Measurements from ENCODE around the gene CCDC43.
A peak's percentile ranks its signal among the peaks of the same experiment; 100 is the strongest.
"Not testable (repeated sequence)": the region's sequence is repeated elsewhere in the genome, so short reads cannot be mapped to it uniquely, and the experiment has no call there.

The CCDC43 gene, protein sequence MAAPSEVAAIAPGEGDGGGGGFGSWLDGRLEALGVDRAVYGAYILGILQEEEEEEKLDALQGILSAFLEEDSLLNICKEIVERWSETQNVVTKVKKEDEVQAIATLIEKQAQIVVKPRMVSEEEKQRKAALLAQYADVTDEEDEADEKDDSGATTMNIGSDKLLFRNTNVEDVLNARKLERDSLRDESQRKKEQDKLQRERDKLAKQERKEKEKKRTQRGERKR

DNA sequence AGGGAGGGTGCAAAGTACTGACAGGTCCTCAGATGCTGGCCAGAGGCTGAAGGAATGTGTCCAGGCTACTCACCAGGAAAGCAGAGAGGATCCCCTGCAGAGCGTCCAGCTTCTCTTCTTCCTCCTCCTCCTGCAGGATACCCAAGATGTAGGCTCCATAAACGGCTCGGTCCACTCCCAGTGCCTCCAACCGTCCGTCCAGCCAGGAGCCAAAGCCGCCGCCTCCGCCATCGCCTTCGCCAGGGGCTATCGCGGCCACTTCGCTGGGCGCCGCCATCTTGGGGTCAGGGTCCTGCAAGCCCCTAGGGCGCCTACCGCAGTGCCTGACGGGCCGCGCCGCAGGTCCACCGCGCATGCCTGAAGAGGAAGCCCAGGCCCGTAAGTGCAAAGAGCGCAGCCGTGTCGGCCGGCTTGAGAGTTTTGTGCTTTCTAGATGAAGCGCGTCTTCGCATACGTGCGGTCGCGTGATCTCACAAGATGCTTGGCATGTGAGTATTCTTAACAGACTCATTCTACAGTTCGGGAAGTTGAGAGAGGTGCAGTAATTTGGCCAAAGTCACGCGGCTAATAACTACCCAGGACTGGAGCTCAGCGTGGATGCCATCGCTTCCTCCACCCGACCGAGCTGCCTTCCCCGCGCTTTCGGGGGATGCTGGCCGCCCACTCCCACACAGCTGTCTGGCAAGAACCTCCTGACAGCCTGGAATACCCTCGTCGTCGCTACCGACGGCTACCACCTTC, at the start of gene CCDC43:
CCDC43 (minus strand) TSS at position 300 of the 741 bp plus-strand sequence; CDS start at position 277, 23 bp downstream.
- DNase-seq = peak; percentile 97

- DNase-seq = no peak
Measured at GRCh38 chr17:44738214-44738906, 48.8 kb upstream of the CCDC43 start.

DNA sequence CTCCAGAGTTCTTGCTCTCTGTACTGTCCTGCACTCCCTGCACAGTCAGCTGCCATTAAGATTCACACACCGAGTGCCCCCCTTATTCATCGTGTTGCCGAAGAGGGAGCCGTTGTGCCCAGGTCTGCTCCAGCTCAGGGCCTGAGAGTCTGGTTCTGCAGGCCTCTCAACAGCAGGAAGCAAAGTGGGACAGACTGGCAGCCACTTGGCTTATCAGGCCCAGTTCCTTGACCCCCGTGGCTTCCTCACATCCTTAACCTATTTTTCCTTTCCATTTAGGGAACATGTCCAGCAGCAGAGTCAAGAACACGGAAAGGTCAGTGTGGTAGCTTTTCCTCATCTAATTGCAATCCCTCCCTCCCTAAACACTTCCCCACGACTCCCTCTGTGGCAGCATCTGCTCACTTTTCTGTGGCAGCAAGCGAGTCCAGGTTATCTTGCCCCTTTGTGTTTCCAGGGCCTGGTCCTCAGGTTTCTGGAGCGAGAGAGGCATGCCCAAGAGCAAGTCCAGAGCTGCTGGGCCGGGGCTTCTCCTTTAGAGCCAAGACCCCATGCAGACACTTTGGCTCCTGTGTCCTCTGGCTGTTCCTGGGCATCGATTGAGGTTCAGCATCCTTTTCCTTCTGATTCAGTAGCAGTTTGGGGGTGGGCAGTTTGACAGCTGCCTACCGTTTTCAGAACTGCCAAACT, 47.1 kb upstream of the CCDC43 start:
- DNase-seq = no peak

DNA sequence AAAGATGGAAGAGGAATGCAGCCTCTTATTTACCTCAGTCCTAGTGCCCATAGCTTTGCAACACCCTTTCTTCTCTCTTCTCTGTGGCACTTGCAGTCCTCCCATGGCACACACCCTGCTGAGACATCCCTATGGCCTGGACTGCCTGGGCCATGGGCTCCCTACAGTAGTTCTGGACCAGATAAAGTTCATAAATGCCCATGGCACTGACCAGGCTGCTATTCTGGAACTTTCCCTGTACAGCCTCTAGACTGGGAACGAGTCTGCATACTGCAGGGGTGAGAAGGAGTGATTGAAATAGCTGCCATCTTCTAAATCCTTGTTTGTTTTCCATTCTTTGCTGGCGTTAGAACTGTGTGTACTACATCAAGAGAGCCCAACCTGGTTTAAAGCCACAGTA, 44.7 kb upstream of the CCDC43 start:
- no peak for DNase-seq

GRCh38 chr17:44733753-44734152, 44.2 kb upstream of the CCDC43 start:
- peak; percentile 50 for DNase-seq

DNA sequence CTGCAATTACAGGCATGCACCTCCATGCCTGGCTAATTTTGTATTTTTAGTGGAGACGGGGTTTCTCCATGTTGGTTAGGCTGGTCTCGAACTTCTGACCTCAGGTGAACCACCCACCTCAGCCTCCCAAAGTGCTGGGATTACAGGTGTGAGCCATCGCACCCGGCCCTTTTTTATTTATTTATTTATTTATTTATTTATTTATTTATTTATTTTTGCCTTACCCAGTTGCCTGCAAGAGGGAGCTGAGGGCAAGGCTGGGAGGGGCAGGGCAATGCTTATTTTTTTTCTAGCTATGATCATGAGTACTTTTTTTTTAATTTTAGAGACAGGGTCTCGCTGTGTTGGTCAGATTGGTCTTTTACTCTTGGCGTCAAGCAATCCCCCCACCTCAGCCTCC, 36.5 kb upstream of the CCDC43 start:
- DNase-seq = not testable (repeated sequence)

GRCh38 chr17:44722254-44722653, 32.7 kb upstream of the CCDC43 start:
- no peak for DNase-seq

DNA sequence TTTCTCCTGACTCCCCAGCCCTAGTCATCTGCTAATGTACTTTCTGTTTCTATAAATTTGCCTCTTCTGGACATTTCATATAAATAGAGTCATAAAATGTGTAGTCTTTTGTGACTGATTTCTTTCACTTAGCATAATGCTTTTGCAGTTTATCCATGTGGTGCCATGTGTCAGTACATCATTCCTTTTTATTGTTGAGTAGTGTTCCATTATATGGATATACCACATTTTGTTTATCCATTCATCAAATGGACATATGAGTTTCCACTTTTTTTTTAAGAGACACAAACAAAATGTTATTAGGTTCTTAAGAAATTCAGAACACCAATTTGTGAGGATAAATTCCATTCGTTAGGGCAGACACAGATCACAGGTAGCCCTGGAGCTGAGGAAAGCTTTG, 29.9 kb upstream of the CCDC43 start:
- DNase-seq = no peak

GRCh38 chr17:44708401-44709263, 19.1 kb upstream of the CCDC43 start, which contains the start of gene DBF4B:
DBF4B (plus strand) TSS chr17:44708665; CDS start chr17:44708821, 156 bp downstream.
- peak; percentile 95 for DNase-seq

DNA sequence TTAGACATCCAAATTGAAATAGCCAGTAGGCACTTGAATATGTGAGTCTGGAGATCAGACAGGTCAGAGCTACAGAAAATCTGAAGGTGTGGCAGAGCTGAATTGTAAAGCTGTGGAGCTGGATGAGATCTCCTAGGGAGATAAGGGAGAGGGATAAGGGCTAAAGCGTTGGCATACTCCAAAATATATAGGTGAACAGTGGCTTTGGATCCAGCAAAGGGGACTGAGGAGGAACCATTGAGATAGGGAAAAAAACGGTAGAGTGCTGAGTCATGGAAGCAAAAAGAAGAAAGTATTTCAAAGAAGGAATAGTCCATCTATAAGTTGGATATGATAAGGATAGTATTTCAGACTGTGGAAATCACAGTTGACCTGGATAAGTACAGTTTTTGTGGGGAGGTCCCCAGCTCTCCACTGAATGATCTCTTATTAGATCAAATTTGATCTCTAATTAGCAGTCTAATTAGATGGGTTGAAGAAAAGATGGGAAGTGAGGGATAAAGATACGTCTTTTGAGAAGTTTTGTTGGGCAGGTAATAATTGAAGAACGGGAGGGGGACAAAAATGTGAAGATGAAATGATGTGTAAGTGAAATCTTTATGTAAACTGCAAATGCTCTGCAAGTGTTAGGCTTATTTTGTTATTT, 18.3 kb upstream of the CCDC43 start:
- DNase-seq = peak; percentile 39

DNA sequence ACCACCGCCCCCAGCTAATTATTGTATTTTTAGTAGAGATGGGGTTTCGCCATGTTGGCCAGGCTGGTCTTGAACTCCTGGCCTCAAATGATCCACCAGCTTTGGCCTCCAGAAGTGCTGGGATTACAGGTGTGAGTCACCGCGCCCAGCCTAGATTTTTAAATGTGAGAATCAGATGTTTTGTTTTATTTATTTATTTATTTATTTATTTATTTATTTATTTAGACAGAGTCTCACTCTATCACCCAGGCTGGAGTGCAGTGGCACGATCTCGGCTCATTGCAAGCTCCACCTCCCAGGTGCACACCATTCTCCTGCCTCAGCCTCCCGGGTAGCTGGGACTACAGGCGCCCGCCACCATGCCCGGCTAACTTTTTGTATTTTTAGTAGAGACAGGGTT, 10.7 kb upstream of the CCDC43 start:
- DNase-seq = not testable (repeated sequence)

GRCh38 chr17:44693609-44694008, 4.0 kb upstream of the CCDC43 start:
- peak; percentile 10 for DNase-seq

DNA sequence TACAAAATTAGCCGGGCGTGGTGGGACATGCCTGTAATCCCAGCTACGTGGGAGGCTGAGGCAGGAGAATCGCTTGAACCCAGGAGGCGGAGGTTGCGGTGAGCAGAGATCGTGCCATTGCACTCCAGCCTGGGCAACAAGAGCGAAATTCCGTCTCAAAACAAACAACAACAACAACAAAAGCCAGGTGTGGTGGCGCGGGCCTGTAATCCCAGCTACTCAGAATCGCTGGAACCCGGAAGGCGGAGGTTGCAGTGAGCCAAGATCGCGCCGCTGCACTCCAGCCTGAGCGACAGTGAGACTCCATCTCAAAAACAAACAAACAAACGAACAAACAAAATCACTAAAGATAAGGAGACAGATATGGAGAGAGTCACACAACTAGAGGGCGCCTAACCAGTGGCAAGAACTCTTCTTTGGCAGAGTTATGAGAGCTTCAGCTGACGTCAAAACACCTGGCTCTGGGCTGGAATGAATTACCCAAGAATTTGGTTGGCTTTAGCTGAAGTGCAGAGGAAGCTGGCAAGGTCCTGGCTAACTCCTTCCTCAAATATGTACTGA, 1.2 kb upstream of the CCDC43 start:
- peak; percentile 69 for DNase-seq

GRCh38 chr17:44688675-44689476, 700 bp downstream of the CCDC43 start:
- peak; percentile 8 for DNase-seq

DNA sequence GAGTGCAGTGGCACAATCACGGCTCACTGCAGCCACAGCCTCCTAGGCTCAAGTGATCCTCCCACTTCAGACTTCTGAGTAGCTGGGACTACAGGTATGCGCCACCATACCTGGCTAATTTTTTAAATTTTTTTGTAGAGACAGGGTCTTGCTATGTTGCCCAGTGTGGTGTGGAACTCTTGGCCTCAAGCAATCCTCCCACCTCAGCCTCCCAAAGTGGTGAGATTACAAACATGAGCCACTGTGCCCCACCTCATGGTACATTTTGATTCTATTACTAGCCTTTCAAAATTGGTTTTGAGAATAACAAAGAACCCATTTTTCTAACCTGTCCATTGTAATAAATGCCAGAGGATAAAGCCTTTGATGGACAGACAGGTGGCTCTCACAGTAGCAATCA, 1.4 kb downstream of the CCDC43 start:
- no peak for DNase-seq

GRCh38 chr17:44687756-44688155, 1.8 kb downstream of the CCDC43 start:
- DNase-seq = no peak

DNA sequence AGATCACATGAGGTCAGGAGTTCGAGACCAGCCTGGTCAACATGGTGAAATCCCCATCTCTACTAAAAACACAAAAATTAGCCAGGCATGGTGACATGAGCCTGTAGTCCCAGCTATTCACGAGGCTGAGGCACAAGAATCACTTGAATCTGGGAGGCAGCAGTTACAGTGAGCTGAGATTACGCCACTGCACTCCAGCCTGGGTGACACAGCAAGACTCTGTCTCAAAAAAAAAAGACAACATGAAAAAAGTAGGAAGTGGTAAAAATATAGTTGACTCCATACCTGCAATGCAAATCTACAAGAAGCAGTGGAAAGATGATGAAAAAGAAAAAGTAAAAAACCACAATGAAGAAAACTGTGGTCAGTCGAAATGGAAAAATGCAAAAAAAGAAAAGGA, 6.3 kb downstream of the CCDC43 start:
- DNase-seq = peak; percentile 56

DNA sequence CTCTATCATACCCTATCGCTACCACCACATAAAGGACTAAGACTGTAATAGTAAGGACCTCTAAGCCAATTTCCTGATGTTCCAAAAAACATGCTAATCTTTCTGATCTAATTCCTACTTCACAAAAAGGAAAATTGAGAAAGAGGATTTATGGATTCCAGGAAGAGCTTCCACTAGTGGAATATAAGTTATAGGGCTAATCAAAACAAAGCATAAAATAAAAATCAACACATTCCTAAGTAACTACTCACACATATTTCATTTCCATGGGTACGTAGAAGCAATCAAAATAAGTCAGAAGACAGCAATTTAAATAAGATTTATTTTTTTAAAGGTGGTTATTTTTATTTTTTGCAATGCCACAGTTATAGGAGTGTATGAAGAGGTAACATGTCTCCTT, 12.4 kb downstream of the CCDC43 start:
- DNase-seq = no peak

DNA sequence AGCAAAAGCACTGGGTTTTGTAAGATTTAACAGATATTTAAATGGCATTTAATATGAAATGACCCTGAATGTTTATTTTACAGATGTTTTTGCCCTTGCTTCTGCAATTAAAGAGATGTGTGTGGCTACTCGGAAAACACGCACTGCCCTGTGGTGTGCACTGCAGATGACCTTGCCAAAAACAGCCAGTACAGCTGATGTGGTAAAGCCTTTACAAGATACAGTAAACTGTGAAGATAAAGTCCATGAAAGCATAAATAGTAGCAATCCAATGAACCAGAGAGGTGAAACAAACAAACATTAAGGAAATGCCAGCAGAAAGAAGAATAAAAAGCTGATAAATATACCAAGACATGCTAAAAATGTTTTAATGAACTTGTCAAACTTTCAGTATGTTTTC, 15.7 kb downstream of the CCDC43 start:
- no peak for DNase-seq

- DNase-seq = peak; percentile 63
Measured at GRCh38 chr17:44672479-44673093, 17.0 kb downstream of the CCDC43 start.
